Forelimb muscle (tissue), 1 donor: ENCODE data around the gene ADM2. TPM values are rescaled to one million over a fixed set of nuclear protein-coding genes. Genes with fewer than 3 reads are reported as not detected.

ENCODE experiments used
- DNase-seq: peaks from one replicate; pipeline ENCODE4 v3.0.0-alpha.2; 2013; ENCODE audit warnings: low read depth
- polyA plus RNA-seq: library from polyadenylated mRNA; unstranded; fragments of 120-200 nt; gene quantifications from one replicate; pipeline ENCODE4 v1.2.1, GENCODE V29; 2013; ENCODE audit not compliant: insufficient read length

The ADM2 gene
- polyA plus RNA-seq, 1 donor, result 0.30 TPM

GRCh38 chr22:50485221-50486131, 4.1 kb downstream of the ADM2 start:
- no peak for DNase-seq

- DNase-seq, result no peak
These were observed 5.4 kb downstream of the ADM2 start, which contains the start of gene MIOX for GRCh38 chr22:50486561-50487289. TSS of gene MIOX (plus strand) at chr22:50486859. CDS start at chr22:50486898, 39 bp downstream.

GRCh38 chr22:50487290-50488005, 6.1 kb downstream of the ADM2 start:
- DNase-seq, result no peak

- DNase-seq, result no peak
These were observed 6.8 kb downstream of the ADM2 start for GRCh38 chr22:50488006-50488677.

- DNase-seq, result no peak
These were observed 7.5 kb downstream of the ADM2 start for GRCh38 chr22:50488886-50489285.

GRCh38 chr22:50489363-50490243, 8.3 kb downstream of the ADM2 start:
- DNase-seq, result no peak

GRCh38 chr22:50490531-50491308, 9.4 kb downstream of the ADM2 start:
- DNase-seq, result no peak

- no peak for DNase-seq
These were observed 15.8 kb downstream of the ADM2 start for GRCh38 chr22:50497093-50497492.

GRCh38 chr22:50498322-50498890, 17.1 kb downstream of the ADM2 start:
- DNase-seq, result no peak

- DNase-seq, result no peak
These were observed 19.1 kb downstream of the ADM2 start for GRCh38 chr22:50500452-50500851.

GRCh38 chr22:50502096-50502495, 20.8 kb downstream of the ADM2 start:
- no peak for DNase-seq

GRCh38 chr22:50502628-50503474, 21.5 kb downstream of the ADM2 start:
- DNase-seq, result no peak

GRCh38 chr22:50503475-50504145, 22.3 kb downstream of the ADM2 start:
- DNase-seq, result no peak

GRCh38 chr22:50504369-50505211, 23.2 kb downstream of the ADM2 start:
- no peak for DNase-seq

- DNase-seq, result no peak
These were observed 24.0 kb downstream of the ADM2 start for GRCh38 chr22:50505276-50505775.

GRCh38 chr22:50505776-50506610, 24.6 kb downstream of the ADM2 start:
- DNase-seq, result no peak
